ENCODE data around the gene PFKFB2.

PFKFB2 gene

GRCh38 chr1:207069858-207070506 is 16.9 kb downstream of the PFKFB2 start:
- no peak for DNase-seq

- no peak for DNase-seq
These were observed 17.7 kb downstream of the PFKFB2 start for GRCh38 chr1:207070811-207071210.

GRCh38 chr1:207071426-207071825 is 18.4 kb downstream of the PFKFB2 start:
- DNase-seq: no peak

- DNase-seq: no peak
These were observed 19.2 kb downstream of the PFKFB2 start for GRCh38 chr1:207072233-207072632.

- DNase-seq: no peak
These were observed 21.1 kb downstream of the PFKFB2 start for GRCh38 chr1:207073906-207074820.

- no peak for DNase-seq
These were observed 23.3 kb downstream of the PFKFB2 start for GRCh38 chr1:207076181-207076955.

GRCh38 chr1:207077012-207077411 is 23.9 kb downstream of the PFKFB2 start:
- no peak for DNase-seq

- peak; percentile 70 for DNase-seq
These were observed 24.6 kb downstream of the PFKFB2 start for GRCh38 chr1:207077470-207078377.

GRCh38 chr1:207078578-207079132 is 25.6 kb downstream of the PFKFB2 start:
- DNase-seq: no peak

GRCh38 chr1:207079706-207080241 is 26.7 kb downstream of the PFKFB2 start:
- no peak for DNase-seq

GRCh38 chr1:207081088-207081487 is 28.0 kb downstream of the PFKFB2 start:
- DNase-seq: no peak

- no peak for DNase-seq
These were observed 28.7 kb downstream of the PFKFB2 start for GRCh38 chr1:207081806-207082205.

GRCh38 chr1:207084232-207084631 is 31.2 kb downstream of the PFKFB2 start:
- no peak for DNase-seq

GRCh38 chr1:207084701-207085180 is 31.7 kb downstream of the PFKFB2 start:
- DNase-seq: peak; percentile 58

- no peak for DNase-seq
These were observed 32.8 kb downstream of the PFKFB2 start for GRCh38 chr1:207085887-207086286.

GRCh38 chr1:207088161-207088560 is 35.1 kb downstream of the PFKFB2 start:
- DNase-seq: no peak

GRCh38 chr1:207088701-207089626 is 35.9 kb downstream of the PFKFB2 start, which contains the start of gene C4BPB:
C4BPB (plus strand) TSS chr1:207088860; CDS start chr1:207089532, 672 bp downstream.
- DNase-seq: no peak

- no peak for DNase-seq
These were observed 36.7 kb downstream of the PFKFB2 start for GRCh38 chr1:207089627-207090355.

- DNase-seq: no peak
These were observed 38.3 kb downstream of the PFKFB2 start for GRCh38 chr1:207091200-207091908.

Data from right forelimb (tissue), 1 donor.